ENCODE data around the gene ODF2.

DNA sequence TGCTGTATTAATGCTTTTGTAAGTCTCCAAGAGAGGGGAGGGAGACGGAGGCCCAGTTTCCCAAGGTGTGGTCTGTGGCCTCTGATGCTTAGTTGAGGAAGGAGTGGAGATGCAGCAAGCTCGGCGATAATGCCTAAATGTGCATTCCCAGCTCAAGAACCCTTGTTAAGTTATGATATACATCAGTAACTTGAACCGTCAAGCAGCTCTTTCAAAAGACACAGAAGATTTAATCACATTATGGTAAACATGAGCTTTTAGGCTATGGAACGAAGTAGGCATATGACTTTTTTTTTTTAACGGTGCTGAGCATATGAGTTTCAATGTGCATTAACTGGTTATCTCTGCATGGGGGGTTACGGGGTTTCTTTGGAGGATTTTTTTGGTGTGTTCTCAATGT is 26.4 kb downstream of the ODF2 start:
- TF ChIP-seq CTCF (IDR thresholded peaks at IDR 0.05) = no peak
- no peak for TF ChIP-seq POLR2AphosphoS5 (IDR thresholded peaks at IDR 0.05)
